Measurements from ENCODE around the gene KRTAP10-8.

KRTAP10-8 gene

GRCh38 chr21:44630440-44630839 is 18.6 kb downstream of the KRTAP10-8 start:
- CTCF ChIA-PET = no interaction called here
- TF ChIP-seq BCL6B (tag by site-specific recombination; IDR thresholded peaks at IDR 0.05) (no peak), ZNF585B (tag by site-specific recombination; IDR thresholded peaks at IDR 0.05) (no peak), PRDM6 (tag by site-specific recombination; IDR thresholded peaks at IDR 0.05) (no peak), ZNF292 (tag by site-specific recombination; IDR thresholded peaks at IDR 0.05; ENCODE audit: borderline replicate concordance, low read depth) (no peak), PRDM2 (tag by site-specific recombination; IDR thresholded peaks at IDR 0.05; ENCODE audit: borderline replicate concordance) (no peak), ZNF266 (tag by site-specific recombination; IDR thresholded peaks at IDR 0.05; ENCODE audit: low read depth) (no peak), ZNF280C (tag by site-specific recombination; IDR thresholded peaks at IDR 0.05) (no peak), ZNF350 (tag by site-specific recombination; IDR thresholded peaks at IDR 0.05) (no peak), ZEB2 (tag by site-specific recombination; IDR thresholded peaks at IDR 0.05) (no peak), KLF17 (tag by site-specific recombination; IDR thresholded peaks at IDR 0.05) (no peak), TSHZ1 (tag by site-specific recombination; IDR thresholded peaks at IDR 0.05; ENCODE audit: borderline replicate concordance) (no peak), SCRT1 (tag by site-specific recombination; IDR thresholded peaks at IDR 0.05; ENCODE audit: borderline replicate concordance) (no peak), IKZF3 (tag by site-specific recombination; IDR thresholded peaks at IDR 0.05) (no peak), ZNF558 (tag by site-specific recombination; IDR thresholded peaks at IDR 0.05) (no peak), ZNF138 (tag by site-specific recombination; IDR thresholded peaks at IDR 0.05; ENCODE audit: borderline replicate concordance) (no peak), ZNF510 (tag by site-specific recombination; IDR thresholded peaks at IDR 0.05; ENCODE audit: insufficient replicate concordance) (no peak), GFI1B (tag by site-specific recombination; IDR thresholded peaks at IDR 0.05) (no peak)

More at GRCh38 chr21:44630440-44630839, 18.6 kb downstream of the KRTAP10-8 start:
- Histone ChIP-seq H3K4me3 (ENCODE audit: low read depth, low read length) (no peak overlapping the region), H3K4me1 (ENCODE audit: control insufficient read depth, insufficient read depth, low read length) (no peaks in the 10 kb centered on the region), H3K27ac (ENCODE audit: extremely low read depth, low read depth, low read length) (no peak overlapping the region), H3K36me3 (ENCODE audit: control insufficient read depth in 2 of 2, insufficient read depth in 1 of 2, low read length in 2 of 2) (no peaks in the 10 kb centered on the region), H3K9me3 (ENCODE audit: control insufficient read depth, insufficient read depth, low read depth, low read length) (no peaks in the 10 kb centered on the region)
- POLR2A ChIA-PET = no interaction called here

Data from HEK293 (cell line).